A549 (cell line): ENCODE data around the gene HMG20A.

Source experiments
- CHD4 ChIP-seq: fragments of 200-600 bp; sonication (generic); IDR thresholded peaks from 2 replicates; pipeline ENCODE4 v1.6.1; 2016; ENCODE audit warnings: antibody characterized with exemption, mild to moderate bottlenecking, borderline replicate concordance
- E2F6 ChIP-seq: IDR thresholded peaks from 2 replicates; pipeline ENCODE4 v1.6.1; 2012; ENCODE audit warnings: low read depth, borderline replicate concordance
- EP300 ChIP-seq, 2 experiments: fragments of >200 bp; sonication (Bioruptor Twin); formaldehyde crosslinking; IDR thresholded peaks; 2 replicates in 1 of 2; 3 replicates in 1 of 2; pipeline ENCODE4 v1.6.1; 2016 to 2017
- KDM1A ChIP-seq: fragments of 200-600 bp; sonication (generic); IDR thresholded peaks from 2 replicates; pipeline ENCODE4 v1.6.1; 2016; ENCODE audit warnings: low read depth, mild to moderate bottlenecking
- MAFK ChIP-seq: fragments of 450-650 bp; IDR thresholded peaks from 2 replicates; pipeline ENCODE4 v1.6.1; 2014; ENCODE audit not compliant: partially characterized antibody
- POLR2A ChIP-seq: IDR thresholded peaks from 2 replicates; pipeline ENCODE4 v1.6.1; 2012; ENCODE audit warnings: mild to moderate bottlenecking, low read length
- RCOR1 ChIP-seq: fragments of 150-350 bp; IDR thresholded peaks from 2 replicates; pipeline ENCODE4 v1.6.1; 2014; ENCODE audit warnings: antibody characterized with exemption, low read length, low read depth
- RNF2 ChIP-seq: fragments of 200-600 bp; sonication (generic); IDR thresholded peaks from 2 replicates; pipeline ENCODE4 v1.6.1; 2016; ENCODE audit warnings: low read depth, mild to moderate bottlenecking, antibody characterized with exemption, moderate library complexity, borderline replicate concordance
- TF ChIP-seq, protein P1 (sequence below): fragments of >200 bp; sonication (Bioruptor Twin); formaldehyde crosslinking; IDR thresholded peaks from 3 replicates; pipeline ENCODE4 v1.5.1; 2016
- TF ChIP-seq, protein P2 (sequence below): fragments of 450-650 bp; IDR thresholded peaks from 2 replicates; pipeline ENCODE4 v1.6.1; 2014; ENCODE audit warnings: antibody characterized with exemption

DNA sequence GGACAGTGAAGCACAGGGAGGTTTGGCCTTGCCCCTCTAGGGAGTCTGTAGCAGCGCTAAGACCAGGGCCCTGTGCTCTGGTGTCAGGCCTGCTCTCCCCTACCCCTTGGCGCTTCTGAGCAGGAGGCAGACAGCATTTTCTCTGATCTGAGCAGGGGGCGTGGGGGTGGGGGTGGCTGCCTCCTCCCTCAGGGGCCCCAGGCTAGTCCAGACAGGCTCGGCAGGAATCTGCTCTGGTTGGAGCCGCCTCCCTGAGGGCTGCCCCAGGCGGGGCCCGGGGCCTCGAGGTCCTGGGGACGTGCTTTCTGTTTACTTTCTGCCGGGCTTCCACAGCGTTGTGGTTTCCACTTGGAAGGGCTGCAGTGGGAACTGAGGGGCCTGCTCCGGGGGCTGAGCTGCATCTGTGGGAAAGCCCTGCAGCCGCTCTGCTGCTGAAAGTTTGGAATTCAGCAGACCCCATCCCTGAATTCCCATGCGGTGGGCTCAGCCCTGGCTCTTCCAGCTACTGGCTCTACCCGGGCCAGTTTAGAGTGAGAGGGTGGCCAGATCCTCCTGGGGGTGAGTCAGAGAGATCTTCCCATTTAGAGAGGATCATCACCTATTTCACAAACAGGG lies 106.6 kb downstream of the HMG20A start:
- TF ChIP-seq EP300 (IDR thresholded peaks at IDR 0.05) (no peak), KDM1A (no peak), POLR2A (no peak), RCOR1 (no peak), CHD4 (no peak), RNF2 (no peak), MAFK (no peak), E2F6 (no peak)
- TF ChIP-seq, protein P1, sequence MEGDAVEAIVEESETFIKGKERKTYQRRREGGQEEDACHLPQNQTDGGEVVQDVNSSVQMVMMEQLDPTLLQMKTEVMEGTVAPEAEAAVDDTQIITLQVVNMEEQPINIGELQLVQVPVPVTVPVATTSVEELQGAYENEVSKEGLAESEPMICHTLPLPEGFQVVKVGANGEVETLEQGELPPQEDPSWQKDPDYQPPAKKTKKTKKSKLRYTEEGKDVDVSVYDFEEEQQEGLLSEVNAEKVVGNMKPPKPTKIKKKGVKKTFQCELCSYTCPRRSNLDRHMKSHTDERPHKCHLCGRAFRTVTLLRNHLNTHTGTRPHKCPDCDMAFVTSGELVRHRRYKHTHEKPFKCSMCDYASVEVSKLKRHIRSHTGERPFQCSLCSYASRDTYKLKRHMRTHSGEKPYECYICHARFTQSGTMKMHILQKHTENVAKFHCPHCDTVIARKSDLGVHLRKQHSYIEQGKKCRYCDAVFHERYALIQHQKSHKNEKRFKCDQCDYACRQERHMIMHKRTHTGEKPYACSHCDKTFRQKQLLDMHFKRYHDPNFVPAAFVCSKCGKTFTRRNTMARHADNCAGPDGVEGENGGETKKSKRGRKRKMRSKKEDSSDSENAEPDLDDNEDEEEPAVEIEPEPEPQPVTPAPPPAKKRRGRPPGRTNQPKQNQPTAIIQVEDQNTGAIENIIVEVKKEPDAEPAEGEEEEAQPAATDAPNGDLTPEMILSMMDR, result no peak
- TF ChIP-seq, protein P2, sequence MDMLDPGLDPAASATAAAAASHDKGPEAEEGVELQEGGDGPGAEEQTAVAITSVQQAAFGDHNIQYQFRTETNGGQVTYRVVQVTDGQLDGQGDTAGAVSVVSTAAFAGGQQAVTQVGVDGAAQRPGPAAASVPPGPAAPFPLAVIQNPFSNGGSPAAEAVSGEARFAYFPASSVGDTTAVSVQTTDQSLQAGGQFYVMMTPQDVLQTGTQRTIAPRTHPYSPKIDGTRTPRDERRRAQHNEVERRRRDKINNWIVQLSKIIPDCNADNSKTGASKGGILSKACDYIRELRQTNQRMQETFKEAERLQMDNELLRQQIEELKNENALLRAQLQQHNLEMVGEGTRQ, result no peak
